ENCODE measurements around the gene MAST1.
"Not testable (repeated sequence)": the region's sequence is repeated elsewhere in the genome, so short reads cannot be mapped to it uniquely, and the experiment has no call there.

Gene MAST1

DNA sequence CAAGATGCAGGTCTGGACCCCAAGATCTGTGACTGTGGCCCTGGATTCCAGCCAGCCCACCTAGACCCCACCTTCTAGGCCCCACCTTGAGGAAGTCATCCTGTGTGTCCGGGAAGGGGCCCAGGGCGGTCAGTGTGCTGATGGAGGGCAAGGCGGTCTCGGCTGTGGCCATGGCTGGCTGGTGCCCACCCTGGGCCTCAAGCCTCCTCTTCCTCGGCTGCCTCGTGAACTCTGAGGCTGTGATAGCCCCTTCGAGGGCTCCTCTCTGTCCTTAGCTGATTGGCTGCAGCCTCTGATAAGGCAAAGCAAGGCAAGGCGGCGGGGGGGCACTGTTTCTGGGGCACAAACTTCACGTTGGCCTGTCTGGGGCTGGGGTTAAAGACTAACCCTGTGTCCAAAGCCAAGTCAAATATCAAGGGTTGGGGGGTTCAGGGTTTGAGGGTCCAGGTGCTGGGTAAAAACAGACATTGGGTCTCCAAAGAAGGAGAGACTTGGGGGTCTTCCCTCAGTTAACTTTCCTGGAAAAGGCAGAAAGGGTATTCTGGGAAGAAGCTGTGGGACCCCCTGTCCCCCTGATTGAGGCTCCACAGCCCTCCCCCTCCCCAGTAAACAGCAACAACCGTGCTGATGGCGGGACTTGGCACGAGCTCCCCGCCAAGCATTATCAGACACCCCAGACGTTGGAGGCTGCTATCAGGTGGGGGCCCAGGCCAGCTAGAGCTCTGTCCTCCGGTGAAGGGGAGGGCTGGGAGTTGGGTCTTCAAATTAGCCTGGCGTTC lies 48.8 kb downstream of the MAST1 start, which contains the start of gene KLF1:
Gene KLF1, minus strand, starts transcription at position 233 of the 779 bp plus-strand sequence. Its CDS starts 61 bp downstream, at position 172.
- in situ Hi-C loops (cut with HindIII; ENCODE audit: low pct_unique_long_range_greater_than_20kb, low sequenced_read_pairs): no loop called here
- DNase-seq (ENCODE audit: low read depth in 1 of 2, low spot score in 1 of 2): no peak

GRCh38 chr19:12888006-12888603 lies 49.8 kb downstream of the MAST1 start:
- no peak for TF ChIP-seq JUND (IDR thresholded peaks at IDR 0.05; ENCODE audit: low read depth)
- in situ Hi-C loops (cut with HindIII; ENCODE audit: low pct_unique_long_range_greater_than_20kb, low sequenced_read_pairs): no loop called here
- DNase-seq (ENCODE audit: low read depth in 1 of 2, low spot score in 1 of 2): no peak

More for the DNA sequence above, 48.8 kb downstream of the MAST1 start, which contains the start of gene KLF1:
- TF ChIP-seq JUND (IDR thresholded peaks at IDR 0.05; ENCODE audit: low read depth): no peak

- in situ Hi-C loops (cut with HindIII; ENCODE audit: low pct_unique_long_range_greater_than_20kb, low sequenced_read_pairs); DNase-seq (ENCODE audit: low read depth in 1 of 2, low spot score in 1 of 2): not testable (repeated sequence)
These were observed 52.0 kb downstream of the MAST1 start for GRCh38 chr19:12890299-12890786.

- peak; percentile 89 to 99 for DNase-seq (ENCODE audit: low read depth in 1 of 2, low spot score in 1 of 2)
- in situ Hi-C loops (cut with HindIII; ENCODE audit: low pct_unique_long_range_greater_than_20kb, low sequenced_read_pairs): no loop called here
- no peak for TF ChIP-seq JUND (IDR thresholded peaks at IDR 0.05; ENCODE audit: low read depth)
These were observed 52.7 kb downstream of the MAST1 start, which contains the start of gene GCDH for GRCh38 chr19:12890787-12891552. Gene GCDH (plus strand): TSS chr19:12891160. CDS start chr19:12891305, 145 bp downstream.

GRCh38 chr19:12891553-12892021 lies 53.3 kb downstream of the MAST1 start:
- no peak for TF ChIP-seq JUND (IDR thresholded peaks at IDR 0.05; ENCODE audit: low read depth)
- DNase-seq (ENCODE audit: low read depth in 1 of 2, low spot score in 1 of 2): no peak
- in situ Hi-C loops (cut with HindIII; ENCODE audit: low pct_unique_long_range_greater_than_20kb, low sequenced_read_pairs): no loop called here

DNA sequence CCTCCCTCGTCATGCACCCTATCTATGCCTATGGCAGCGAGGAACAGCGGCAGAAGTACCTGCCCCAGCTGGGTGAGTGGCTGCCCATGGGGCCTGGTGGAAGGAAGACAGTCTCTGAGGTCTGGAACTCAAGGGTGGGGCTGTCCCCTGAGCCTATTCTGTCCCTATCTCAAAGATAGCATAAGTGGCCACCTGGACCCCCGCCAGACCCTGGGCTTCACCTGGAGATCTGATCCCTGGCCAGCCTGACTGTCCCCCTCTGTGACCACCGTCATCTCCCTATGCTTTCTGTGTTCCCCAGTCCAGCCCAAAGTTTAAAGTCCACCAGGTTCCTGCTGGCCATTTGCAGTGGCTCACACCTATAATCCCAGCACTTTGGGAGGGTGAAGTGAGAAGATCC lies 55.3 kb downstream of the MAST1 start:
- in situ Hi-C loops (cut with HindIII; ENCODE audit: low pct_unique_long_range_greater_than_20kb, low sequenced_read_pairs): no loop called here
- no peak for TF ChIP-seq JUND (IDR thresholded peaks at IDR 0.05; ENCODE audit: low read depth)
- no peak for DNase-seq (ENCODE audit: low read depth in 1 of 2, low spot score in 1 of 2)

DNA sequence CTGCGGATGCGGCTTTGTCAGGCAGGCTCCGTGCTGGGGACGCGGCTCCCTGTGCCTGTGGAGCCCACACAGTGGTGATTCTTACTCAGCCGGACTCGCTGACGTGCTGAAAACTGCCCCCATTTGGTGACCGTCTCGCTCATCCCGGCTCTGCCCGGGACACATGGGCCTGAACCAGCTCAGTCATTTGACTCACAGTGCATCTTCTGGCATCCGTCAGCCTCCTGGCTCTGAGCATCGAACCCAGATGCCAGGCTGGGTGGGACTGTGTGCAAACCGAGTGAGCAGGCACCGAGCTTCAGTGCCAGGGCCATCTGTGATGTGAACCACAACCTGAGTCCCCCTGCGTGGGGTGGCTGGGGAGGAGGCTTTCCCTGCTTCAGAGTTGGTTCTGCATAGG lies 58.1 kb downstream of the MAST1 start:
- no peak for DNase-seq (ENCODE audit: low read depth in 1 of 2, low spot score in 1 of 2)
- TF ChIP-seq JUND (IDR thresholded peaks at IDR 0.05; ENCODE audit: low read depth): no peak
- in situ Hi-C loops (cut with HindIII; ENCODE audit: low pct_unique_long_range_greater_than_20kb, low sequenced_read_pairs): no loop called here

DNA sequence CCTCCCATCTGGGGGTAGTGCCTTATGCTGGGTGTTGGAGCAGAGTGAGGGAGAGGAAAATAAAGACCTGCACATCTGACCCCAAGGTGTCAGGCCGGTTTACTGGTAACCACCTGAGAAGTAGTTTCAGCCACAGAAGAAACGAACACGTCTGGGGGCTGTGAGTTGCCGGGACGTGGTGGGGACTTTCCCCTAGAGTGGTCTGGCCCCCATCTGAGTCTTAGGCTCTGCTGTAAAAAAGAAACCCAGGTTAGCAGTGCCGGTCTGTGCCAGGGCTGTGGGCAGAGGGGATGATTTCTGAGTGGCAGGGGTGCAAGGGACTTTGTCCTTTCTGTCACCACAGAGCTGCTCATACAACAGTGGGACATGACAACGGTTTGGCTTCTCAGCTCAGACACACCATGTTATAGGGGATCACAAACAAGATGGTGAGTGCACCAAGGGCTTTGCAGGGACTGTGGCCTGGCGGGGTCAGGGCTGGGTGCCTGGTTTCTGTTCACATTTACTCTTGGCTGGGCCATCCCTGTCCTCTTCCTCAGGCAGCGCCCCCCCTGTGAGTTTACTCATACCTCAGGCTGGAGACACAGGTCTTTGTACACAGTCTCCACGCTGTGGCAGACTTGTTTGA lies 61.7 kb downstream of the MAST1 start:
- no peak for TF ChIP-seq JUND (IDR thresholded peaks at IDR 0.05; ENCODE audit: low read depth)
- in situ Hi-C loops (cut with HindIII; ENCODE audit: low pct_unique_long_range_greater_than_20kb, low sequenced_read_pairs): no loop called here
- DNase-seq (ENCODE audit: low read depth in 1 of 2, low spot score in 1 of 2): no peak

- no peak for TF ChIP-seq JUND (IDR thresholded peaks at IDR 0.05; ENCODE audit: low read depth)
- no peak for DNase-seq (ENCODE audit: low read depth in 1 of 2, low spot score in 1 of 2)
- in situ Hi-C loops (cut with HindIII; ENCODE audit: low pct_unique_long_range_greater_than_20kb, low sequenced_read_pairs): no loop called here
These were observed 68.9 kb downstream of the MAST1 start for GRCh38 chr19:12907166-12907565.

DNA sequence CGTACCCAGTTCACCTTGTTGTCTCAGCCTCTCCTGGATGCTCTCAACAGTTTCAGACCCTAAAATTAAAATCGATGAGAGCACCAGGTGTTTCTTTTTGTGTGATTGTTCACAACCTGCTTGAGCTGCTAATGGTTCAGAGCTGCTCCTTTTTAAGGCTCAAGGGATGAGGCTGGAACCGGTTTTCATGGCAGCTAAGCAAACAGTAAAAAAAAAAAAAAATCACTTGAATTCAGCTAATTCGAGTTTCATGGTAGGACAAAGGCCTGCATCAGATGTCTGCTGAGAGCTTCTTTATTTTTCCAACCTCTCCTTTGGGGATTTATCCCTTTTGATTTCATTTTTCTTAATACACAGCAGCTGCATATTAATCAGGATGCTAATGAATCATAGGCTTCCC lies 74.3 kb downstream of the MAST1 start:
- in situ Hi-C loops (cut with HindIII; ENCODE audit: low pct_unique_long_range_greater_than_20kb, low sequenced_read_pairs): no loop called here
- TF ChIP-seq JUND (IDR thresholded peaks at IDR 0.05; ENCODE audit: low read depth): no peak
- no peak for DNase-seq (ENCODE audit: low read depth in 1 of 2, low spot score in 1 of 2)

DNA sequence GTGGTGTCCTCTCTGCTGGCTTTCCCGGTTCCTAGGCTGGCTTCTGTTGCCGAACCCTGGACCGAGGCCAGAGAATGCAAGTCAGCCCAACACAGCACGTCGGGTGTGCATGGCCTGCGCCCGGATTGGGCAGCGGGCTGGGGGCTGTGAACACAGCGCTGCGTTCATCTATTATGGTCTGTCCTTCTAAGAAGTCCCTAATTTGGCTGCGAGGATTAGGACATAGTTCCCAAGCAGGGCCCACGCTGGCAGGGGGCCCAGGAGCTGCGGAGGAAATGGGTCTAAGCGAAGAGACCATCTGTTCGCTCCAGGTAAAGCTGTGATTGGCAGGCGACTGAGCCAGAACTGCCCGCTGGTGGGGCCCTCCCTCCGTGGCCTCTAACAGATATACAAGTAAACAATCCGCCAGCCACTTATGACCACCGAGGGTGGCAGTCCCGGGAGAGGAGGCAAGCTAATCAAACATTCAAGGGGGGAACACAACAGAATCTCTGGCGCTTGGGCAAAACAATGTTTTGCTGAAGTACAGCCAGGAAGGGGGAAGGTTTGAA lies 74.8 kb downstream of the MAST1 start:
- DNase-seq (ENCODE audit: low read depth in 1 of 2, low spot score in 1 of 2): peak; percentile 55 to 84
- in situ Hi-C loops (cut with HindIII; ENCODE audit: low pct_unique_long_range_greater_than_20kb, low sequenced_read_pairs): no loop called here
- TF ChIP-seq JUND (IDR thresholded peaks at IDR 0.05; ENCODE audit: low read depth): no peak
